HG03460 (cell line): ENCODE data around the gene CHMP3.
"Not testable (repeated sequence)": the region's sequence is repeated elsewhere in the genome, so short reads cannot be mapped to it uniquely, and the experiment has no call there.

Experiments used
- ATAC-seq: cut with Tn5 transposase; IDR thresholded peaks from one replicate; pipeline ENCODE4 v1.9.1; 2021; ENCODE audit not compliant: unreplicated experiment

The CHMP3 gene

GRCh38 chr2:86562922-86563649 is at the start of gene CHMP3:
TSS of gene CHMP3 (minus strand) at chr2:86563443. CDS start at chr2:86563348, 95 bp downstream.
- ATAC-seq = peak; percentile 86

GRCh38 chr2:86610871-86611270 is 47.6 kb upstream of the CHMP3 start:
- ATAC-seq = no peak

- no peak for ATAC-seq
Measured at GRCh38 chr2:86608832-86609410, 45.7 kb upstream of the CHMP3 start.

- ATAC-seq = no peak
Measured at GRCh38 chr2:86603905-86604304, 40.7 kb upstream of the CHMP3 start.

- no peak for ATAC-seq
Measured at GRCh38 chr2:86598966-86599365, 35.7 kb upstream of the CHMP3 start.

- no peak for ATAC-seq
Measured at GRCh38 chr2:86596118-86596517, 32.9 kb upstream of the CHMP3 start.

- ATAC-seq = no peak
Measured at GRCh38 chr2:86593266-86593665, 30.0 kb upstream of the CHMP3 start.

DNA sequence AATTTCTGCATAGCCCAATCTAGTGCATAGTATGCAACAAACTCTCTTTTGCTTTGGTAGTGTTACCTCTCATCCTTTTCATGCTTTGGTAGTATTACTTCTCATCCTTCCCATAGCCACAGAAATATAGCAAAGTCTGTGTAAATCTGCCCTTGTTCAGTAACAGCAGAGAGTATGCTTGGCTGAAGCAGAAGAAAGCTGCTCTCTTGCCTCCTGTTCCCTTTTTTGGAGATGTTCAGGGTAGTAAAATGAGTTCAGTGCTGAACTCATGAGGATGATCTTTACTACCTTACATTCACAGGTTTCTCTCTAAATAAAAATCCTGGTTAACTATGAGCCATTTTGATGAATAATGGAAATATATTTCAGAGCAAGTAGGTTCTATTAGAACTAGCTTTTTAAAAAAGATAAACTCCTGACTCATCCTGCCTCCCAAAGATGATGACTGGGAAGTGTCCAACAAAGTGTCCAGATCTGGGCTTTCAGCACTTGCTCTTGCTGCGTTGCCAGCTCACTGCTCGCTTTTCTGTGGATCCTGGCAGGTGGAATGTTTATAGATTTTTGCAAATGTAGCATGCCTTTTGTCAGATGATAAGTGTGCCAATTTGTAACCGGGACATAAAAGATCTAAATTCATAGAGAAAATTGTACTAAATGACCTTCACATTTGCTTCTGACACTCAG is 29.4 kb upstream of the CHMP3 start:
- no peak for ATAC-seq

DNA sequence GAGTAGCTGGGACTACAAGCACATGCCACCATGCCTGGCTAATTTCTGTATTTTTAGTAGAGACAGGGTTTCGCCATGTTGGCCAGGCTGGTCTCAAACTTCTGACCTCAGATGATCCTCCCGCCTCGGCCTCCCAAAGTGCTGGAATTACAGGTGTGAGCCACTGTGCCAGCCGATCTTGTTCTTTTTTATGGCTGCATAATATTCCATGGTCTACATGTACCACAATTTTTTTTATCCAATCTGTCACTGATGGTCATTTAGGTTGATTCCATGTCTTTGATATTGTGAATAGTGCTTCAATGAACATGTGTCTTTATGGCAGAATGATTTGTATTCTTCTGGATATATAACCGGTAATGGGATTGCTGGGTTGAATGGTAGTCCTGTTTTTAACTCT is 26.5 kb upstream of the CHMP3 start:
- ATAC-seq = not testable (repeated sequence)

GRCh38 chr2:86584151-86584913 is 21.1 kb upstream of the CHMP3 start:
- no peak for ATAC-seq

DNA sequence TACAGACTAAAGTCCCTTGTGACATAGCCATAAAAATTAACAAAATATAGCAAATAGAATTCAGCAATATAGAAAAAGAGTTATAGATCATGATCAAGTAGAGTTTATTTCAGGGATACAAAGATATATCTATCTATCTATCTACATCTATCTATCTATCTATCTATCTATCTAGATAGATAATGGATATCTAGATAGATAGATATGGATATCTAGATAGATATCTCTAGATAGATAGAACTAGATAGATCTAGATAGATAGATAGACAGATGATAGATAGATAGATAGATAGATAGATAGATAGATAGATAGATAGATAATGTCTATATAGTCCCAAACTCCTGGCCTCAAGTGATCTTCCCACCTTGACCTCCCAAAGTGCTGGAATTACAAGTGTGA is 17.3 kb upstream of the CHMP3 start:
- no peak for ATAC-seq

DNA sequence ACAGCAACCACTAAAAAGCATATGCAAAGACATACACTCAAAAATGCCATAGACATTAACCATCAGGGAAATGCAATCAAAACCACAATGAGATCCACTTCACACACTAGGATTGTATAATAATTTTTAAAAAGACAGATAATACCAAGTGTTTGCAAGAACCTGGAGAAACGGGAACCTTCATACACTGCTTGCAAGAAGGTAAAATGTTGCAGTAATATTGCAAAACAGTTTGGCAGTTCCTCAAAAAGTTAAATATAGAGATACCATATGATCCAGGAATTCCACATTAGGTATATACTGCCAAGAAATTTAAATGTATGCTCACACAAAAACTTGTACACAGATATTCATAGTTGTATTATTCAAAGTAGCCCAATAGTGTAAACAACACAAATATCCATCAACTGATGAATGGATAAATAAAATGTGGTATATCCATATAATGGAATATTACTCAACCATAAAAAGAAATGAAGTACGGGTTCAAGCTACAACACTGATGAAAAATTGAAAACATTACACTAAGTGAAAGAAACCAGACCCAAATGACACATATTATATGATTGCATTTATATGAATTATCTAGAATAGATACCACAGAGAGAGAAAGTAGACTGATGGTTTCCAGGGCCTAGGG is 14.7 kb upstream of the CHMP3 start:
- no peak for ATAC-seq

DNA sequence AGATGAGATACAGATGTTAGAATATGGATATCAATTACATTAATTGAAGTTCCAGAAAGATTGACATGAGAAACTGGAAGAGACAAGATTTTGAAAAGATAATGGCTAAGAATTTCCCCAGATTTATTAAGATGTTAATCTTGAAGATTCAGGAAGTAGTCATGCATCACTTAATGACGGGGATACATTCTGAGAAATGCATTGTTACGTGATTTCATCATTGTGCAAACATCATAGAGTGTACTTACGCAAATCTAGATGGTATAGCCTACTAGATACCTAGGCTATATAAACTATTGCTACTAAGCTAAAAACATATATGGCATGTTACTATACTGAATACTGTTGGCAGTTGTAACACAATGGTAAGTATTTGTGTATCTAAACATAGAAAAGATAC is 6.8 kb upstream of the CHMP3 start:
- ATAC-seq = no peak

- no peak for ATAC-seq
Measured at GRCh38 chr2:86566821-86567190, 3.6 kb upstream of the CHMP3 start.

DNA sequence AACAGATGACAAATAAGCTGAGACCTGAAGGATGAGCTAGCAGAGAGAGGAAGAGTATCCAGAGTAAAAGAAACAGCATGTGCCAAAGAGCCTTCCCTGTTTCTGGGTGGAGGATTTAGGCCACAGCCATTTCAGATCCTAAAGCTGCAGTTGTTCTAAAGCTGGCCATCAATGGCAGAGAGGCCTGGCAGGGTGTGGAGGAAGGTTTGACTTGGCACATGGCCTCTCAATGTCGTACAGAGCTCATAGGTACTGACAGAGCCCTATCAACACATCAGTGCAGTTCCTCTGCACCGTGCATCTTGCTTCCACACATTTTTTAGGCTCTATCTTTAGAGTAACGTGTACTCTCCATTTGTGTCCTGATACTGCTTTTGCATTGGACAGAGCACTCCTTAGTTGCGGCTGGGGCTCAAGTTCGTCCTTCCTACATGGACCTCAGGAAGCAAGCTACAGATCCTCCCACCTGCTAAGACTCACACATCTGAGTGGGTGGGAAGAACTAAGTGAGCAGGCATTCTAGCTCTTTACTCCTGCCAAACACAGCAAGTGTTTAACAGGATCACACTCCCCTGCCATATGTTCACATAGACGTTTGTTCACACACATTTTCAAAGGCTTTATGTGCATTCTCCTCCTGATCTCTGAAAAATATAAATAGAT is 3.0 kb upstream of the CHMP3 start:
- ATAC-seq = no peak

DNA sequence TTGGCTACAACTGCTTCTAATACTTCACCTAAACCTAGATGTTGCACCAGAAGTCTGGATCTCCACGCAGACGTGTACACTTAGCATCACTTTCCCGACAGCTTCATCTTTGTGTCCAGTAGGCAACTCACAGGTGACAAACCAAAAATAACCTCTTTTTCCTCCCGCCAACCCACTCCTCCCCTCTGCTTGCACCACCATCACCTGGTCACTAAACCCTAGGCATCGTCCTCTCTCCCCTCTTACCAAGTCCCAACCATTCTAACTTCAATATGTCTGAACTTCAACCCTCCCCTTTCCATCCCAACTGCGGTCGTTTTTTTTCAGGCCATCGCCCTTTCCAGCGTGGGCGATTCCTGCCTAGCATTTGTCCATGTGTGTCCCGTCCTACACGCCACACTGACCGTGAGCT is 413 bp upstream of the CHMP3 start:
- no peak for ATAC-seq

- ATAC-seq = peak; percentile 19
Measured at GRCh38 chr2:86562485-86562921, 740 bp downstream of the CHMP3 start.

- no peak for ATAC-seq
Measured at GRCh38 chr2:86557836-86558235, 5.4 kb downstream of the CHMP3 start.

- ATAC-seq = no peak
Measured at GRCh38 chr2:86556508-86556907, 6.7 kb downstream of the CHMP3 start.

- ATAC-seq = no peak
Measured at GRCh38 chr2:86552889-86553288, 10.4 kb downstream of the CHMP3 start.
